ENCODE measurements around the gene EVPL. TPM values are rescaled to one million over a fixed set of nuclear protein-coding genes. Genes with fewer than 3 reads are reported as not detected.

The EVPL gene
- total and polyA plus RNA-seq, 2 of the 13 experiments (the other 11 are each of a cell fraction or from before 2014, with no cell fraction given): 2.1 to 8.2 TPM

- TF ChIP-seq IRF9 (CRISPR knock-in tag; IDR thresholded peaks at IDR 0.05; ENCODE audit: borderline replicate concordance) (peak; percentile 81), TAF15 (IDR thresholded peaks at IDR 0.05; ENCODE audit: low read depth, low read length, poor library complexity, severe bottlenecking) (peak; percentile 66), ZNF782 (CRISPR knock-in tag; IDR thresholded peaks at IDR 0.05; ENCODE audit: borderline replicate concordance) (peak; percentile 92; the same call in 1 of the 2 replicates), ZC3H13 (CRISPR knock-in tag; IDR thresholded peaks at IDR 0.05) (peak; percentile 86), ZNF17 (CRISPR knock-in tag; IDR thresholded peaks at IDR 0.05) (no peak), ZNF230 (CRISPR knock-in tag; IDR thresholded peaks at IDR 0.05) (peak; percentile 81), ZSCAN29 (CRISPR knock-in tag; conservative IDR thresholded peaks at IDR 0.05) (peak; percentile 87), DPF2 (CRISPR knock-in tag; IDR thresholded peaks at IDR 0.05; ENCODE audit: borderline replicate concordance, low read depth) (no peak), SRSF9 (IDR thresholded peaks at IDR 0.05; ENCODE audit: borderline replicate concordance, insufficient read depth, low read depth, low read length, poor library complexity, severe bottlenecking) (no peak), ARHGAP35 (CRISPR knock-in tag; IDR thresholded peaks at IDR 0.05; ENCODE audit: borderline replicate concordance) (peak; percentile 65; the same call in 1 of the 2 replicates), TRAFD1 (CRISPR knock-in tag; IDR thresholded peaks at IDR 0.05; ENCODE audit: borderline replicate concordance) (no peak), THAP9 (CRISPR knock-in tag; IDR thresholded peaks at IDR 0.05; ENCODE audit: borderline replicate concordance) (peak; percentile 53; the same call in 1 of the 2 replicates), ZSCAN9 (CRISPR knock-in tag; IDR thresholded peaks at IDR 0.05; ENCODE audit: borderline replicate concordance) (peak; percentile 83), SP5 (CRISPR knock-in tag; IDR thresholded peaks at IDR 0.05; ENCODE audit: borderline replicate concordance, low read depth) (peak; percentile 88), FOXK1 (CRISPR knock-in tag; IDR thresholded peaks at IDR 0.05; ENCODE audit: borderline replicate concordance, low read depth) (peak; percentile 5), ELK4 (CRISPR knock-in tag; IDR thresholded peaks at IDR 0.05; ENCODE audit: borderline replicate concordance) (no peak), ZBTB4 (CRISPR knock-in tag; IDR thresholded peaks at IDR 0.05; ENCODE audit: borderline replicate concordance) (0 out of 2 replicates have a peak, but pooled peaks have one; percentile 48)
Observed at GRCh38 chr17:75978938-75979704, 48.0 kb downstream of the EVPL start, which contains the start of the genes ACOX1 and TEN1 (continued).

Measured in HepG2 (cell line).